GM23338 (cell line): ENCODE data around the gene UXS1. TPM values are rescaled to one million over a fixed set of nuclear protein-coding genes. Genes with fewer than 3 reads are reported as not detected.

ENCODE experiments used
- ATAC-seq: fragments of 200-7000 bp; cut with Tn5 transposase; 3 replicates; pipeline ENCODE4 v1.9.1; 2020
- DNase-seq: peaks from one replicate; pipeline ENCODE4 v3.0.0-alpha.2; 2015; ENCODE audit warnings: low spot score
- H2AFZ ChIP-seq: fragments of 200-600 bp; sonication (generic); 2 replicates; pipeline ENCODE4 v1.8.0; 2016; ENCODE audit warnings: antibody characterized with exemption, mild to moderate bottlenecking, moderate library complexity
- H3F3A ChIP-seq: fragments of 200-600 bp; sonication (generic); replicated peaks from 2 replicates; pipeline ENCODE4 v1.8.0; 2017; ENCODE audit warnings: antibody characterized with exemption, mixed run types, low read depth
- H3K27ac ChIP-seq: fragments of 200-600 bp; sonication (generic); 2 replicates; pipeline ENCODE4 v1.6.1; 2016; ENCODE audit warnings: low read depth
- H3K27me3 ChIP-seq: fragments of 200-600 bp; sonication (generic); 2 replicates; pipeline ENCODE4 v1.8.0; 2016; ENCODE audit warnings: mild to moderate bottlenecking, mixed run types, moderate library complexity; ENCODE audit not compliant: insufficient read depth
- H3K36me3 ChIP-seq: fragments of 200-600 bp; sonication (generic); 2 replicates; pipeline ENCODE4 v1.8.0; 2016; ENCODE audit warnings: mild to moderate bottlenecking; ENCODE audit not compliant: insufficient read depth
- H3K4me1 ChIP-seq: fragments of 200-600 bp; sonication (generic); 2 replicates; pipeline ENCODE4 v1.8.0; 2016; ENCODE audit warnings: mild to moderate bottlenecking, moderate library complexity; ENCODE audit not compliant: insufficient read depth
- H3K4me2 ChIP-seq: fragments of 200-600 bp; sonication (generic); 2 replicates; pipeline ENCODE4 v1.7.1; 2017; ENCODE audit warnings: mixed run types
- H3K4me3 ChIP-seq: fragments of 200-600 bp; sonication (generic); 2 replicates; pipeline ENCODE4 v1.6.1; 2016; ENCODE audit warnings: mixed run types
- H3K79me2 ChIP-seq: fragments of 200-600 bp; sonication (generic); replicated peaks from 2 replicates; pipeline ENCODE4 v1.8.0; 2017; ENCODE audit warnings: mild to moderate bottlenecking; ENCODE audit not compliant: insufficient read depth
- H3K9me2 ChIP-seq: fragments of 200-600 bp; sonication (generic); 2 replicates; pipeline ENCODE4 v1.8.0; 2017; ENCODE audit not compliant: insufficient read depth
- H4K20me1 ChIP-seq: fragments of 200-600 bp; sonication (generic); replicated peaks from 2 replicates; pipeline ENCODE4 v1.8.0; 2017; ENCODE audit warnings: mild to moderate bottlenecking; ENCODE audit not compliant: insufficient read depth
- H3K27ac Mint-ChIP-seq: 2 replicates; pipeline ENCODE4 v1.8.0; 2020; ENCODE audit warnings: inconsistent platforms, mild to moderate bottlenecking, moderate library complexity, mixed read lengths
- H3K27me3 Mint-ChIP-seq: 3 replicates; pipeline ENCODE4 v1.8.0; 2022; ENCODE audit warnings: low read depth, mild to moderate bottlenecking, moderate library complexity, mixed read lengths, inconsistent platforms; ENCODE audit not compliant: insufficient read depth, poor library complexity
- H3K36me3 Mint-ChIP-seq: 3 replicates; pipeline ENCODE4 v1.8.0; 2021; ENCODE audit warnings: low read depth, mild to moderate bottlenecking, inconsistent platforms, moderate library complexity, mixed read lengths
- H3K4me1 Mint-ChIP-seq: 3 replicates; pipeline ENCODE4 v1.8.0; 2020; ENCODE audit warnings: mild to moderate bottlenecking, inconsistent platforms, mixed read lengths
- H3K4me3 Mint-ChIP-seq: 3 replicates; pipeline ENCODE4 v1.8.0; 2021; ENCODE audit warnings: moderate library complexity, mild to moderate bottlenecking, inconsistent platforms, mixed read lengths
- H3K9me3 Mint-ChIP-seq: 3 replicates; pipeline ENCODE4 v1.8.0; 2020; ENCODE audit warnings: moderate library complexity, mild to moderate bottlenecking, inconsistent platforms, mixed read lengths
- CREB1 ChIP-seq: fragments of 250-450 bp; sonication (Bioruptor Pico); IDR thresholded peaks from 2 replicates; pipeline ENCODE4 v1.5.0; 2020; ENCODE audit warnings: low read depth, mild to moderate bottlenecking, moderate library complexity
- EZH2 ChIP-seq: fragments of 200-600 bp; sonication (generic); IDR thresholded peaks from one replicate; pipeline ENCODE4 v1.8.0; 2017; ENCODE audit warnings: antibody characterized with exemption, mild to moderate bottlenecking, low read depth; ENCODE audit not compliant: unreplicated experiment
- EZH2phosphoT487 ChIP-seq: fragments of 200-600 bp; sonication (generic); IDR thresholded peaks from one replicate; pipeline ENCODE4 v1.8.1; 2018; ENCODE audit warnings: antibody characterized with exemption; ENCODE audit not compliant: unreplicated experiment
- JUNB ChIP-seq: IDR thresholded peaks from one replicate; pipeline ENCODE4 v1.6.1; 2016; ENCODE audit warnings: antibody characterized with exemption; ENCODE audit not compliant: unreplicated experiment
- NANOG ChIP-seq: IDR thresholded peaks from 2 replicates; pipeline ENCODE4 v1.6.1; 2016; ENCODE audit warnings: antibody characterized with exemption, borderline replicate concordance
- POLR2AphosphoS5 ChIP-seq: IDR thresholded peaks from 2 replicates; pipeline ENCODE4 v1.6.1; 2016; ENCODE audit warnings: antibody characterized with exemption, low read depth
- STAT1 ChIP-seq: IDR thresholded peaks from one replicate; pipeline ENCODE4 v1.6.1; 2016; ENCODE audit warnings: antibody characterized with exemption; ENCODE audit not compliant: unreplicated experiment
- ZNF114 ChIP-seq: fragments of 250-450 bp; sonication (Bioruptor Pico); IDR thresholded peaks from 2 replicates; pipeline ENCODE4 v1.5.0; 2020; ENCODE audit warnings: mild to moderate bottlenecking, moderate library complexity
- ZNF331 ChIP-seq: fragments of 250-450 bp; sonication (Bioruptor Pico); IDR thresholded peaks from 2 replicates; pipeline ENCODE4 v1.5.0; 2020; ENCODE audit warnings: low read depth, mild to moderate bottlenecking, moderate library complexity
- polyA plus RNA-seq: library from polyadenylated mRNA; unstranded; fragments of >200 nt; fragmentation: Nextera tagmentation; extraction: Ambion mirVana; gene quantifications from 2 replicates; pipeline ENCODE4 v1.2.1, GENCODE V29; 2016
- total RNA-seq: library from RNA; depleted of rRNA; stranded (reverse); fragments of >200 nt; shearing (Covaris generic); gene quantifications from 2 replicates; pipeline ENCODE4 v1.2.3, GENCODE V29; 2014
- TF ChIP-seq, protein P1 (sequence below): fragments of 250-450 bp; sonication (Bioruptor Pico); IDR thresholded peaks from 2 replicates; pipeline ENCODE4 v1.5.0; 2020; ENCODE audit warnings: mild to moderate bottlenecking, moderate library complexity
- TF ChIP-seq, protein P2 (sequence below): IDR thresholded peaks from 2 replicates; pipeline ENCODE4 v1.6.1; 2016; ENCODE audit warnings: antibody characterized with exemption
- TF ChIP-seq, protein P3 (sequence below), 2 experiments: fragments of 200-600 bp in 1 of 2; sonication (generic) in 1 of 2; conservative IDR thresholded peaks; 2 replicates each; pipeline versions ENCODE4 v1.5.1 to v1.6.1; 2016 to 2017; ENCODE audit warnings: antibody characterized with exemption in 2 of 2, low read depth in 2 of 2, mild to moderate bottlenecking in 2 of 2, moderate library complexity in 1 of 2
- TF ChIP-seq, protein P4 (sequence below): IDR thresholded peaks from one replicate; pipeline ENCODE4 v1.6.1; 2018; ENCODE audit warnings: antibody characterized with exemption; ENCODE audit not compliant: unreplicated experiment

Gene UXS1
- total and polyA plus RNA-seq, 2 experiments from 2014 or later: 48.7 to 131 TPM

DNA sequence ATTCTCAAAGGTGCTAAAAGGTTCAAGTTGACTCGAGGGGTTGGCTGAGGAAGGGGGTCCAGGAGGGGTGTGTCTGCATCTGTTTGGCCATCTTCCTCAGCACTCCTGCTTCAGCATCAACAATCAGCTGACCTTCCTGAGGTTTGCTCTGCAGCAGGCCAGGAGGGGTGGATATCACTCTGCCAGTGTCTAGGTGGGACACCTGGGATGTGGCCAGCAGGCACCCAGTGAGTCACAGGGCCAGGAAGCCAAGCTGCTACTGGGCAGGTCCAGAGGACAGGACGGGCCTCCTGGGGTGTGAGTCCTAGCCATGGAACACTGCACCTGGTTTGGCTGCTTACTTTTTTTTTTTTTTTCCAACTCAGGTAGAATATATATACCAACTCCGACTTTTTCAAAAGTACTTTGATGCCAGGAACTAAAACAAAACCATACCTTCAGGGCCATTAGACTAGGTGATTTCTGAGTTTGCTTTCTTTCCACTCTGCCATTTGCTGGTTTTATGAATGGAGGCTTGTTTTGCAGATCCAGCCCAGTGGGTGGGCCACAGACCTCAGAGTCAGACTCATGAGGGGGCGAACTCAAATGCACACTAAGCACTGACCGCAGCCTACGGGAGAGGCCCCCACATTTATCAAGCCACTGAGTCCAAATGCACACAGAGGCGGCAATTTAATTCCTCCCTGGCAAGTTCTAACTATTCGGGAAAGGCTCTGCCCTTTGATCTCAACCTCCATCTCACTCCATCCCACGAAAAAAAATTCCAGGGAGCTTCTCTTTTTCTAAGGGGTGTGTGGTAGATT is 76.0 kb downstream of the UXS1 start:
- Histone ChIP-seq H3K36me3 (peaks cover 4% of the 10 kb centered on the region; the same call in 1 of the 2 replicates), H3K27ac (0 out of 2 replicates have a peak overlapping the region, but pooled peaks have one; percentile 32), H3K79me2 (peaks cover 30% of the 10 kb centered on the region), H3K4me3 (no peak overlapping the region), H3K4me1 (peaks cover 18% of the 10 kb centered on the region), H3K4me2 (peak overlapping the region; percentile 68), H2AFZ (no peak overlapping the region), H3K9me2 (no peaks in the 10 kb centered on the region), H4K20me1 (peaks cover 11% of the 10 kb centered on the region), H3K27me3 (no peaks in the 10 kb centered on the region), H3F3A (no peaks in the 10 kb centered on the region)
- TF ChIP-seq ZNF331 (CRISPR knock-in tag): no peak
- no peak for TF ChIP-seq STAT1
- TF ChIP-seq EZH2phosphoT487: no peak
- TF ChIP-seq, protein P1, sequence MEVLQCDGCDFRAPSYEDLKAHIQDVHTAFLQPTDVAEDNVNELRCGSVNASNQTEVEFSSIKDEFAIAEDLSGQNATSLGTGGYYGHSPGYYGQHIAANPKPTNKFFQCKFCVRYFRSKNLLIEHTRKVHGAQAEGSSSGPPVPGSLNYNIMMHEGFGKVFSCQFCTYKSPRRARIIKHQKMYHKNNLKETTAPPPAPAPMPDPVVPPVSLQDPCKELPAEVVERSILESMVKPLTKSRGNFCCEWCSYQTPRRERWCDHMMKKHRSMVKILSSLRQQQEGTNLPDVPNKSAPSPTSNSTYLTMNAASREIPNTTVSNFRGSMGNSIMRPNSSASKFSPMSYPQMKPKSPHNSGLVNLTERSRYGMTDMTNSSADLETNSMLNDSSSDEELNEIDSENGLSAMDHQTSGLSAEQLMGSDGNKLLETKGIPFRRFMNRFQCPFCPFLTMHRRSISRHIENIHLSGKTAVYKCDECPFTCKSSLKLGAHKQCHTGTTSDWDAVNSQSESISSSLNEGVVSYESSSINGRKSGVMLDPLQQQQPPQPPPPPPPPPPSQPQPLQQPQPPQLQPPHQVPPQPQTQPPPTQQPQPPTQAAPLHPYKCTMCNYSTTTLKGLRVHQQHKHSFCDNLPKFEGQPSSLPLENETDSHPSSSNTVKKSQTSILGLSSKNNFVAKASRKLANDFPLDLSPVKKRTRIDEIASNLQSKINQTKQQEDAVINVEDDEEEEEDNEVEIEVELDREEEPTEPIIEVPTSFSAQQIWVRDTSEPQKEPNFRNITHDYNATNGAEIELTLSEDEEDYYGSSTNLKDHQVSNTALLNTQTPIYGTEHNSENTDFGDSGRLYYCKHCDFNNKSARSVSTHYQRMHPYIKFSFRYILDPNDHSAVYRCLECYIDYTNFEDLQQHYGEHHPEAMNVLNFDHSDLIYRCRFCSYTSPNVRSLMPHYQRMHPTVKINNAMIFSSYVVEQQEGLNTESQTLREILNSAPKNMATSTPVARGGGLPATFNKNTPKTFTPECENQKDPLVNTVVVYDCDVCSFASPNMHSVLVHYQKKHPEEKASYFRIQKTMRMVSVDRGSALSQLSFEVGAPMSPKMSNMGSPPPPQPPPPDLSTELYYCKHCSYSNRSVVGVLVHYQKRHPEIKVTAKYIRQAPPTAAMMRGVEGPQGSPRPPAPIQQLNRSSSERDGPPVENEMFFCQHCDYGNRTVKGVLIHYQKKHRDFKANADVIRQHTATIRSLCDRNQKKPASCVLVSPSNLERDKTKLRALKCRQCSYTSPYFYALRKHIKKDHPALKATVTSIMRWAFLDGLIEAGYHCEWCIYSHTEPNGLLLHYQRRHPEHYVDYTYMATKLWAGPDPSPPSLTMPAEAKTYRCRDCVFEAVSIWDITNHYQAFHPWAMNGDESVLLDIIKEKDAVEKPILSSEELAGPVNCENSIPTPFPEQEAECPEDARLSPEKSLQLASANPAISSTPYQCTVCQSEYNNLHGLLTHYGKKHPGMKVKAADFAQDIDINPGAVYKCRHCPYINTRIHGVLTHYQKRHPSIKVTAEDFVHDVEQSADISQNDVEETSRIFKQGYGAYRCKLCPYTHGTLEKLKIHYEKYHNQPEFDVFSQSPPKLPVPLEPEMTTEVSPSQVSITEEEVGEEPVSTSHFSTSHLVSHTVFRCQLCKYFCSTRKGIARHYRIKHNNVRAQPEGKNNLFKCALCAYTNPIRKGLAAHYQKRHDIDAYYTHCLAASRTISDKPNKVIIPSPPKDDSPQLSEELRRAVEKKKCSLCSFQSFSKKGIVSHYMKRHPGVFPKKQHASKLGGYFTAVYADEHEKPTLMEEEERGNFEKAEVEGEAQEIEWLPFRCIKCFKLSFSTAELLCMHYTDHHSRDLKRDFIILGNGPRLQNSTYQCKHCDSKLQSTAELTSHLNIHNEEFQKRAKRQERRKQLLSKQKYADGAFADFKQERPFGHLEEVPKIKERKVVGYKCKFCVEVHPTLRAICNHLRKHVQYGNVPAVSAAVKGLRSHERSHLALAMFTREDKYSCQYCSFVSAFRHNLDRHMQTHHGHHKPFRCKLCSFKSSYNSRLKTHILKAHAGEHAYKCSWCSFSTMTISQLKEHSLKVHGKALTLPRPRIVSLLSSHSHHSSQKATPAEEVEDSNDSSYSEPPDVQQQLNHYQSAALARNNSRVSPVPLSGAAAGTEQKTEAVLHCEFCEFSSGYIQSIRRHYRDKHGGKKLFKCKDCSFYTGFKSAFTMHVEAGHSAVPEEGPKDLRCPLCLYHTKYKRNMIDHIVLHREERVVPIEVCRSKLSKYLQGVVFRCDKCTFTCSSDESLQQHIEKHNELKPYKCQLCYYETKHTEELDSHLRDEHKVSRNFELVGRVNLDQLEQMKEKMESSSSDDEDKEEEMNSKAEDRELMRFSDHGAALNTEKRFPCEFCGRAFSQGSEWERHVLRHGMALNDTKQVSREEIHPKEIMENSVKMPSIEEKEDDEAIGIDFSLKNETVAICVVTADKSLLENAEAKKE (CRISPR knock-in tag): no peak
- TF ChIP-seq ZNF114: no peak
- no peak for TF ChIP-seq CREB1 (CRISPR knock-in tag)
- TF ChIP-seq, protein P2, sequence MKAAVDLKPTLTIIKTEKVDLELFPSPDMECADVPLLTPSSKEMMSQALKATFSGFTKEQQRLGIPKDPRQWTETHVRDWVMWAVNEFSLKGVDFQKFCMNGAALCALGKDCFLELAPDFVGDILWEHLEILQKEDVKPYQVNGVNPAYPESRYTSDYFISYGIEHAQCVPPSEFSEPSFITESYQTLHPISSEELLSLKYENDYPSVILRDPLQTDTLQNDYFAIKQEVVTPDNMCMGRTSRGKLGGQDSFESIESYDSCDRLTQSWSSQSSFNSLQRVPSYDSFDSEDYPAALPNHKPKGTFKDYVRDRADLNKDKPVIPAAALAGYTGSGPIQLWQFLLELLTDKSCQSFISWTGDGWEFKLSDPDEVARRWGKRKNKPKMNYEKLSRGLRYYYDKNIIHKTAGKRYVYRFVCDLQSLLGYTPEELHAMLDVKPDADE: no peak
- no peak for TF ChIP-seq JUNB
- TF ChIP-seq POLR2AphosphoS5: no peak
- TF ChIP-seq EZH2: no peak
- TF ChIP-seq NANOG: no peak
- TF ChIP-seq, protein P3, sequence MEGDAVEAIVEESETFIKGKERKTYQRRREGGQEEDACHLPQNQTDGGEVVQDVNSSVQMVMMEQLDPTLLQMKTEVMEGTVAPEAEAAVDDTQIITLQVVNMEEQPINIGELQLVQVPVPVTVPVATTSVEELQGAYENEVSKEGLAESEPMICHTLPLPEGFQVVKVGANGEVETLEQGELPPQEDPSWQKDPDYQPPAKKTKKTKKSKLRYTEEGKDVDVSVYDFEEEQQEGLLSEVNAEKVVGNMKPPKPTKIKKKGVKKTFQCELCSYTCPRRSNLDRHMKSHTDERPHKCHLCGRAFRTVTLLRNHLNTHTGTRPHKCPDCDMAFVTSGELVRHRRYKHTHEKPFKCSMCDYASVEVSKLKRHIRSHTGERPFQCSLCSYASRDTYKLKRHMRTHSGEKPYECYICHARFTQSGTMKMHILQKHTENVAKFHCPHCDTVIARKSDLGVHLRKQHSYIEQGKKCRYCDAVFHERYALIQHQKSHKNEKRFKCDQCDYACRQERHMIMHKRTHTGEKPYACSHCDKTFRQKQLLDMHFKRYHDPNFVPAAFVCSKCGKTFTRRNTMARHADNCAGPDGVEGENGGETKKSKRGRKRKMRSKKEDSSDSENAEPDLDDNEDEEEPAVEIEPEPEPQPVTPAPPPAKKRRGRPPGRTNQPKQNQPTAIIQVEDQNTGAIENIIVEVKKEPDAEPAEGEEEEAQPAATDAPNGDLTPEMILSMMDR (conservative IDR thresholded peaks at IDR 0.05; ENCODE audit: low read depth in 2 of 2): no peak
- TF ChIP-seq, protein P4, sequence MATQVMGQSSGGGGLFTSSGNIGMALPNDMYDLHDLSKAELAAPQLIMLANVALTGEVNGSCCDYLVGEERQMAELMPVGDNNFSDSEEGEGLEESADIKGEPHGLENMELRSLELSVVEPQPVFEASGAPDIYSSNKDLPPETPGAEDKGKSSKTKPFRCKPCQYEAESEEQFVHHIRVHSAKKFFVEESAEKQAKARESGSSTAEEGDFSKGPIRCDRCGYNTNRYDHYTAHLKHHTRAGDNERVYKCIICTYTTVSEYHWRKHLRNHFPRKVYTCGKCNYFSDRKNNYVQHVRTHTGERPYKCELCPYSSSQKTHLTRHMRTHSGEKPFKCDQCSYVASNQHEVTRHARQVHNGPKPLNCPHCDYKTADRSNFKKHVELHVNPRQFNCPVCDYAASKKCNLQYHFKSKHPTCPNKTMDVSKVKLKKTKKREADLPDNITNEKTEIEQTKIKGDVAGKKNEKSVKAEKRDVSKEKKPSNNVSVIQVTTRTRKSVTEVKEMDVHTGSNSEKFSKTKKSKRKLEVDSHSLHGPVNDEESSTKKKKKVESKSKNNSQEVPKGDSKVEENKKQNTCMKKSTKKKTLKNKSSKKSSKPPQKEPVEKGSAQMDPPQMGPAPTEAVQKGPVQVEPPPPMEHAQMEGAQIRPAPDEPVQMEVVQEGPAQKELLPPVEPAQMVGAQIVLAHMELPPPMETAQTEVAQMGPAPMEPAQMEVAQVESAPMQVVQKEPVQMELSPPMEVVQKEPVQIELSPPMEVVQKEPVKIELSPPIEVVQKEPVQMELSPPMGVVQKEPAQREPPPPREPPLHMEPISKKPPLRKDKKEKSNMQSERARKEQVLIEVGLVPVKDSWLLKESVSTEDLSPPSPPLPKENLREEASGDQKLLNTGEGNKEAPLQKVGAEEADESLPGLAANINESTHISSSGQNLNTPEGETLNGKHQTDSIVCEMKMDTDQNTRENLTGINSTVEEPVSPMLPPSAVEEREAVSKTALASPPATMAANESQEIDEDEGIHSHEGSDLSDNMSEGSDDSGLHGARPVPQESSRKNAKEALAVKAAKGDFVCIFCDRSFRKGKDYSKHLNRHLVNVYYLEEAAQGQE: no peak
- Mint-ChIP-seq H3K27me3 (no peaks in the 10 kb centered on the region), H3K27ac (peak overlapping the region; percentile 55; the same call in 1 of the 2 replicates), H3K9me3 (no peaks in the 10 kb centered on the region), H3K4me3 (no peak overlapping the region), H3K4me1 (peaks cover 21% of the 10 kb centered on the region), H3K36me3 (peaks cover 8% of the 10 kb centered on the region; the same call in 2 of the 3 replicates)
- peak; percentile 55 for ATAC-seq
- DNase-seq: no peak
